GM18526 (cell line): ENCODE measurements around the gene TARBP1.

Experiments
- POLR2A ChIP-seq: IDR thresholded peaks from 3 replicates; pipeline ENCODE4 v1.6.1; 2011; ENCODE audit not compliant: insufficient read length; ENCODE audit errors: extremely low read depth

The TARBP1 gene

GRCh38 chr1:234476172-234476571, 2.8 kb downstream of the TARBP1 start:
- no peak for TF ChIP-seq POLR2A

GRCh38 chr1:234475167-234475793, 3.7 kb downstream of the TARBP1 start:
- no peak for TF ChIP-seq POLR2A

- TF ChIP-seq POLR2A, result no peak
Observed at GRCh38 chr1:234474375-234474774, 4.6 kb downstream of the TARBP1 start.

GRCh38 chr1:234473118-234473517, 5.9 kb downstream of the TARBP1 start:
- no peak for TF ChIP-seq POLR2A

GRCh38 chr1:234469376-234469775, 9.6 kb downstream of the TARBP1 start:
- no peak for TF ChIP-seq POLR2A

- no peak for TF ChIP-seq POLR2A
Observed at GRCh38 chr1:234468580-234468979, 10.4 kb downstream of the TARBP1 start.

- no peak for TF ChIP-seq POLR2A
Observed at GRCh38 chr1:234467821-234468220, 11.2 kb downstream of the TARBP1 start.

GRCh38 chr1:234466945-234467344, 12.0 kb downstream of the TARBP1 start:
- TF ChIP-seq POLR2A, result no peak

- TF ChIP-seq POLR2A, result no peak
Observed at GRCh38 chr1:234463749-234464148, 15.2 kb downstream of the TARBP1 start.

GRCh38 chr1:234460652-234461051, 18.3 kb downstream of the TARBP1 start:
- TF ChIP-seq POLR2A, result no peak

- no peak for TF ChIP-seq POLR2A
Observed at GRCh38 chr1:234458352-234459017, 20.5 kb downstream of the TARBP1 start.

- no peak for TF ChIP-seq POLR2A
Observed at GRCh38 chr1:234454926-234455325, 24.1 kb downstream of the TARBP1 start.

GRCh38 chr1:234452406-234452965, 26.5 kb downstream of the TARBP1 start:
- TF ChIP-seq POLR2A, result no peak

GRCh38 chr1:234440348-234440747, 38.6 kb downstream of the TARBP1 start:
- TF ChIP-seq POLR2A, result no peak

- TF ChIP-seq POLR2A, result no peak
Observed at GRCh38 chr1:234438579-234438978, 40.4 kb downstream of the TARBP1 start.

- TF ChIP-seq POLR2A, result no peak
Observed at GRCh38 chr1:234437423-234438171, 41.4 kb downstream of the TARBP1 start.

GRCh38 chr1:234435620-234436019, 43.4 kb downstream of the TARBP1 start:
- no peak for TF ChIP-seq POLR2A

- TF ChIP-seq POLR2A, result no peak
Observed at GRCh38 chr1:234434706-234435105, 44.3 kb downstream of the TARBP1 start.
